ENCODE data around the gene FNBP1L.

GRCh38 chr1:93571623-93572310 is 123.8 kb downstream of the FNBP1L start:
- TF ChIP-seq POLR2AphosphoS5 (IDR thresholded peaks at IDR 0.05; ENCODE audit: borderline replicate concordance, low read depth, low read length) (no peak), EZH2 (IDR thresholded peaks at IDR 0.05) (no peak), FOXP2 (optimal IDR thresholded peaks at IDR 0.05; ENCODE audit: control extremely low read depth, extremely low read length, insufficient read depth) (no peak)

All from SK-N-MC (cell line).